ENCODE measurements around the gene DNM1L.

Gene DNM1L

DNA sequence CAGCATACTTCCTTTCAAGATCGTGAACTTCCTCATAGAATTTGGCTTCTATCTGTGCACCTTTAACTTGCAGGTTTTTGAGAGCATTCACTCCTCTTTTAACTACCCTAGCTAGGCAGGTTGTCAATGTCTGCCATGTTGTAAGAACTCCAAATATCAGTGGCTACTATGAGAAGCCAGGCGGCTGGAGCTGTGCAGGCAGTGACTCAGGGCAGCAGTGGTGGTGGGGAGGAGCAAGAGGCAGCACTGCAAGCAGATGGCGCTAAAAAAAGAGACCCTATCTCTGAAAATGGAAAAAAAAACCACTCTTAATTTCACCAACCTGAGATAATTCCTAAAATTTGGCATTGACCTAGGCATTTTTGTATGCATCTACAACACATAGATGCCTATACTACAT is 48.1 kb downstream of the DNM1L start:
- DNase-seq (ENCODE audit: low read depth, low spot score) = no peak
- H3K9ac ChIP-seq (ENCODE audit: insufficient read length) = no peak overlapping the region
- H3K9me3 ChIP-seq (ENCODE audit: low read depth, low read length) = no peaks in the 10 kb centered on the region
- H3K36me3 ChIP-seq (ENCODE audit: insufficient read depth, low read length) = peaks cover 49% of the 10 kb centered on the region
- H3K27ac ChIP-seq = no peak overlapping the region
- no peak for TF ChIP-seq FOXP2 (optimal IDR thresholded peaks at IDR 0.05; ENCODE audit: control extremely low read depth, extremely low read length, insufficient read depth)
- no peak for TF ChIP-seq POLR2AphosphoS5 (IDR thresholded peaks at IDR 0.05; ENCODE audit: borderline replicate concordance, low read depth, low read length)
- no peak for TF ChIP-seq EZH2 (IDR thresholded peaks at IDR 0.05)
- H3K4me3 ChIP-seq = no peak overlapping the region

DNA sequence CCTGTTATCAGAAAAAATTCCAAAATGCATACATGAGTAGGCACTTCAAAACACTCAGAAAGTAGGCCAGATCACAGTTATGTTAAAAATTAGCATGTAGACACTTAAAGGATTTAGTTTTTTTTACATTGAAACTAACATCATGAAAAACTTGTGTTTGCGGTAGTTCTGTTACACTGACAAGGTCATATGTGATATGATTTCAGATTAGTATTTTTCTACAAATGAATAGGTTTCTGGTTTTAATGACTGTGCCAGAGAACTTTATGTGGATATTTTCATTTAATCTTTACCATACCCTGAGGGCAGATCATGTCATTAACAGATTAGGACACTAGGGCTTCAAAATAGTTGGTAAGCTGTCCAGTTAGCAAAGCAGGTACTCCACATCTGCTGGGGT is 55.9 kb downstream of the DNM1L start:
- H3K9ac ChIP-seq (ENCODE audit: insufficient read length) = no peak overlapping the region
- peaks cover 77% of the 10 kb centered on the region for H3K36me3 ChIP-seq (ENCODE audit: insufficient read depth, low read length)
- no peak for DNase-seq (ENCODE audit: low read depth, low spot score)
- no peak overlapping the region for H3K4me3 ChIP-seq
- no peaks in the 10 kb centered on the region for H3K9me3 ChIP-seq (ENCODE audit: low read depth, low read length)
- H3K27ac ChIP-seq = no peak overlapping the region
- TF ChIP-seq EZH2 (IDR thresholded peaks at IDR 0.05) (no peak), FOXP2 (optimal IDR thresholded peaks at IDR 0.05; ENCODE audit: control extremely low read depth, extremely low read length, insufficient read depth) (no peak), POLR2AphosphoS5 (IDR thresholded peaks at IDR 0.05; ENCODE audit: borderline replicate concordance, low read depth, low read length) (no peak)

- H3K36me3 ChIP-seq (ENCODE audit: insufficient read depth, low read length) = peaks cover 84% of the 10 kb centered on the region
- TF ChIP-seq EZH2 (IDR thresholded peaks at IDR 0.05) (no peak), FOXP2 (optimal IDR thresholded peaks at IDR 0.05; ENCODE audit: control extremely low read depth, extremely low read length, insufficient read depth) (no peak), POLR2AphosphoS5 (IDR thresholded peaks at IDR 0.05; ENCODE audit: borderline replicate concordance, low read depth, low read length) (no peak)
These were observed 57.3 kb downstream of the DNM1L start for GRCh38 chr12:32736445-32736844.

DNA sequence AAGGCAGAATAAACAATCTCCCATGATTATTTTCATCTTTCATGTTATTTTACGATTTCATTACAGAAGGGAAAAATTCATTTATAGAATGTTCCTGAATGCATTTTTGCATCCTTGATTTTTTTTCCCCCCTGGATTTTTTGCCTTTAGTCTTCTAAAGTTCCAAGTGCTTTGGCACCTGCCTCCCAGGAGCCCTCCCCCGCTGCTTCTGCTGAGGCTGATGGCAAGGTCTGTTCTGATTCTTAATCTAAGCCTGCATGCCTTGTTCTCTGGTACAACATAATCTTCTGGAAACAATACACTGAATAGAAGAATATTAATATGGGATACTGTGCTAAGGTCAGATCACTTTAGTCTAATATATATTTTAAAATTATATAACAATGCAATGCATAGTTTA is 58.6 kb downstream of the DNM1L start:
- no peak for DNase-seq (ENCODE audit: low read depth, low spot score)
- Histone ChIP-seq H3K4me3 (no peak overlapping the region), H3K9ac (ENCODE audit: insufficient read length) (no peak overlapping the region), H3K36me3 (ENCODE audit: insufficient read depth, low read length) (peaks cover 84% of the 10 kb centered on the region), H3K27ac (no peak overlapping the region), H3K9me3 (ENCODE audit: low read depth, low read length) (no peaks in the 10 kb centered on the region)
- TF ChIP-seq FOXP2 (optimal IDR thresholded peaks at IDR 0.05; ENCODE audit: control extremely low read depth, extremely low read length, insufficient read depth) (no peak), EZH2 (IDR thresholded peaks at IDR 0.05) (no peak), POLR2AphosphoS5 (IDR thresholded peaks at IDR 0.05; ENCODE audit: borderline replicate concordance, low read depth, low read length) (no peak)

More at GRCh38 chr12:32736445-32736844, 57.3 kb downstream of the DNM1L start:
- no peak for DNase-seq (ENCODE audit: low read depth, low spot score)
- H3K27ac ChIP-seq = no peak overlapping the region
- H3K4me3 ChIP-seq = no peak overlapping the region
- H3K9me3 ChIP-seq (ENCODE audit: low read depth, low read length) = no peaks in the 10 kb centered on the region
- H3K9ac ChIP-seq (ENCODE audit: insufficient read length) = no peak overlapping the region

GRCh38 chr12:32739279-32739678 is 60.2 kb downstream of the DNM1L start:
- no peak overlapping the region for H3K4me3 ChIP-seq
- DNase-seq (ENCODE audit: low read depth, low spot score) = no peak
- H3K9me3 ChIP-seq (ENCODE audit: low read depth, low read length) = no peaks in the 10 kb centered on the region
- no peak for TF ChIP-seq FOXP2 (optimal IDR thresholded peaks at IDR 0.05; ENCODE audit: control extremely low read depth, extremely low read length, insufficient read depth)
- no peak for TF ChIP-seq EZH2 (IDR thresholded peaks at IDR 0.05)
- no peak for TF ChIP-seq POLR2AphosphoS5 (IDR thresholded peaks at IDR 0.05; ENCODE audit: borderline replicate concordance, low read depth, low read length)
- no peak overlapping the region for H3K9ac ChIP-seq (ENCODE audit: insufficient read length)
- H3K27ac ChIP-seq = no peak overlapping the region
- peaks cover 85% of the 10 kb centered on the region for H3K36me3 ChIP-seq (ENCODE audit: insufficient read depth, low read length)

- H3K27ac ChIP-seq = no peak overlapping the region
- TF ChIP-seq EZH2 (IDR thresholded peaks at IDR 0.05) (no peak), POLR2AphosphoS5 (IDR thresholded peaks at IDR 0.05; ENCODE audit: borderline replicate concordance, low read depth, low read length) (no peak), FOXP2 (optimal IDR thresholded peaks at IDR 0.05; ENCODE audit: control extremely low read depth, extremely low read length, insufficient read depth) (no peak)
- no peak for DNase-seq (ENCODE audit: low read depth, low spot score)
- no peaks in the 10 kb centered on the region for H3K9me3 ChIP-seq (ENCODE audit: low read depth, low read length)
- no peak overlapping the region for H3K4me3 ChIP-seq
- peaks cover 96% of the 10 kb centered on the region for H3K36me3 ChIP-seq (ENCODE audit: insufficient read depth, low read length)
- no peak overlapping the region for H3K9ac ChIP-seq (ENCODE audit: insufficient read length)
These were observed 63.0 kb downstream of the DNM1L start for GRCh38 chr12:32742133-32742532.

- DNase-seq (ENCODE audit: low read depth, low spot score) = no peak
- no peak for TF ChIP-seq POLR2AphosphoS5 (IDR thresholded peaks at IDR 0.05; ENCODE audit: borderline replicate concordance, low read depth, low read length)
- no peak overlapping the region for H3K4me3 ChIP-seq
- no peaks in the 10 kb centered on the region for H3K9me3 ChIP-seq (ENCODE audit: low read depth, low read length)
- H3K27ac ChIP-seq = no peak overlapping the region
- H3K9ac ChIP-seq (ENCODE audit: insufficient read length) = no peak overlapping the region
- peaks cover 95% of the 10 kb centered on the region for H3K36me3 ChIP-seq (ENCODE audit: insufficient read depth, low read length)
These were observed 64.2 kb downstream of the DNM1L start for GRCh38 chr12:32743264-32743663.

DNA sequence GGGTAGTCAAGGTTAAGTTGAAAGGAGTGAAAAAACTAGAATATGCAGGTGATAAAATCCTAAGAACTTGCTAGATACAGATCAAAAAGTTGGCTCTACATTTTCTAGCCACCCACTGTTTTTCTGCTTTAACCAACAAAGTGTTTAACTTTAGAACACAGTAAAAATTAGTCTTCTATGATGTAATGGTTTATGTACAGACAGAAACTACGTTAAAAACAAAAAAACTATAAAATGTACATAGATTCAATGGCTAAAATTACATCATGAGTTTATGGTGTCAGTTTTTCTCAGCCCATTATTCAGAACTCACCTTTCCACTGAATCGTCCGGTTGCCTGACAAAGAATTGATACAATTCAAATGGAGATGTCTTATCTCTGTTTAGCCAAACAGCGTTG is 74.5 kb downstream of the DNM1L start:
- no peaks in the 10 kb centered on the region for H3K9me3 ChIP-seq (ENCODE audit: low read depth, low read length)
- peaks cover 50% of the 10 kb centered on the region for H3K36me3 ChIP-seq (ENCODE audit: insufficient read depth, low read length)
- H3K4me3 ChIP-seq = peak overlapping the region; percentile 96
- H3K27ac ChIP-seq = no peak overlapping the region; the same call in 1 of the 2 replicates
- TF ChIP-seq POLR2AphosphoS5 (IDR thresholded peaks at IDR 0.05; ENCODE audit: borderline replicate concordance, low read depth, low read length) (no peak), FOXP2 (optimal IDR thresholded peaks at IDR 0.05; ENCODE audit: control extremely low read depth, extremely low read length, insufficient read depth) (no peak), EZH2 (IDR thresholded peaks at IDR 0.05) (no peak)
- no peak for DNase-seq (ENCODE audit: low read depth, low spot score)
- peak overlapping the region; percentile 95 for H3K9ac ChIP-seq (ENCODE audit: insufficient read length)

DNA sequence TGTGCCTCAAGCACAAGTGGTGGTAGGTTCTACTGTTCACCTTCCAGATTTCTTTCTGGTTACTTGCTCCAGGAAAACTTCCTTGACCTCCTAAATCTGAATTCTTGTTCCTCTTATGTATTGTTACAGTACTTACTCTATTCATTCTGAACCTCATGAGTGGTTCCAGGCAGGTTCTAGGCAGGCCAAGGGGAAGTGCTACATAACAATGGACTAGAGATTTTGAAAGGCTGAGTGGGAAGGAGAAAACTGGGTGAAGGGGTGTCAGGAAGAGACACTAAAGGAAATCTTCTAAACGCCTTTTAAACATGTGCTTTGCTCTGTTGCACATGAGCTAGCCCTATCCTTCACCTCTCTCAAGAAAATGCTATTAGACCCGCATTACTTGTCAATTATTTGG is 75.0 kb downstream of the DNM1L start:
- peaks cover 45% of the 10 kb centered on the region for H3K36me3 ChIP-seq (ENCODE audit: insufficient read depth, low read length)
- no peak for TF ChIP-seq POLR2AphosphoS5 (IDR thresholded peaks at IDR 0.05; ENCODE audit: borderline replicate concordance, low read depth, low read length)
- TF ChIP-seq EZH2 (IDR thresholded peaks at IDR 0.05) = no peak
- TF ChIP-seq FOXP2 (optimal IDR thresholded peaks at IDR 0.05; ENCODE audit: control extremely low read depth, extremely low read length, insufficient read depth) = no peak
- H3K4me3 ChIP-seq = peak overlapping the region; percentile 96
- H3K9me3 ChIP-seq (ENCODE audit: low read depth, low read length) = no peaks in the 10 kb centered on the region
- H3K27ac ChIP-seq = no peak overlapping the region
- H3K9ac ChIP-seq (ENCODE audit: insufficient read length) = peak overlapping the region; percentile 95
- no peak for DNase-seq (ENCODE audit: low read depth, low spot score)

Measured in SK-N-MC (cell line).